HG03097 (cell line): Measurements from ENCODE around the gene DDX53.

Experiments used
- ATAC-seq: cut with Tn5 transposase; IDR thresholded peaks from one replicate; pipeline ENCODE4 v1.9.1; 2021; ENCODE audit not compliant: unreplicated experiment, low FRiP score

DDX53 gene

GRCh38 chrX:22999696-23000223 lies at the start of gene DDX53:
Gene DDX53, plus strand, starts transcription at chrX:22999960. Its CDS starts 98 bp downstream, at chrX:23000058.
- ATAC-seq: no peak

GRCh38 chrX:22950269-22951266 lies 49.2 kb upstream of the DDX53 start:
- ATAC-seq: no peak

- ATAC-seq: no peak
Observed at GRCh38 chrX:22952010-22952409, 47.8 kb upstream of the DDX53 start.

- ATAC-seq: no peak
Observed at GRCh38 chrX:22958250-22958649, 41.5 kb upstream of the DDX53 start.

GRCh38 chrX:22959204-22959920 lies 40.4 kb upstream of the DDX53 start:
- no peak for ATAC-seq

GRCh38 chrX:22963196-22963595 lies 36.6 kb upstream of the DDX53 start:
- no peak for ATAC-seq

GRCh38 chrX:22968494-22968893 lies 31.3 kb upstream of the DDX53 start:
- ATAC-seq: no peak

- no peak for ATAC-seq
Observed at GRCh38 chrX:22969411-22969810, 30.3 kb upstream of the DDX53 start.

GRCh38 chrX:22970861-22971260 lies 28.9 kb upstream of the DDX53 start:
- no peak for ATAC-seq

GRCh38 chrX:22974616-22975015 lies 25.1 kb upstream of the DDX53 start:
- no peak for ATAC-seq

GRCh38 chrX:22975786-22976185 lies 24.0 kb upstream of the DDX53 start:
- no peak for ATAC-seq

- ATAC-seq: no peak
Observed at GRCh38 chrX:22985958-22986357, 13.8 kb upstream of the DDX53 start.

- ATAC-seq: no peak
Observed at GRCh38 chrX:22987452-22987851, 12.3 kb upstream of the DDX53 start.

- ATAC-seq: no peak
Observed at GRCh38 chrX:23003116-23003515, 3.4 kb downstream of the DDX53 start.

GRCh38 chrX:23008431-23009099 lies 8.8 kb downstream of the DDX53 start:
- ATAC-seq: no peak

GRCh38 chrX:23012162-23012561 lies 12.4 kb downstream of the DDX53 start:
- no peak for ATAC-seq

- no peak for ATAC-seq
Observed at GRCh38 chrX:23012636-23013035, 12.9 kb downstream of the DDX53 start.

- ATAC-seq: no peak
Observed at GRCh38 chrX:23013366-23013765, 13.6 kb downstream of the DDX53 start.

GRCh38 chrX:23031600-23031999 lies 31.8 kb downstream of the DDX53 start:
- no peak for ATAC-seq

- no peak for ATAC-seq
Observed at GRCh38 chrX:23035493-23035892, 35.7 kb downstream of the DDX53 start.

GRCh38 chrX:23046443-23046842 lies 46.7 kb downstream of the DDX53 start:
- ATAC-seq: no peak
